HepG2 (cell line): ENCODE data around the gene PLK3. TPM values are rescaled to one million over a fixed set of nuclear protein-coding genes. Genes with fewer than 3 reads are reported as not detected.

Experiments used
- AGO2 ChIP-seq: fragments of 200-400 bp; formaldehyde crosslinking; optimal IDR thresholded peaks from 2 replicates; pipeline ENCODE3; 2017; ENCODE audit warnings: mild to moderate bottlenecking, low read depth, low read length, moderate library complexity
- ARNTL ChIP-seq: sonication (generic); formaldehyde crosslinking; IDR thresholded peaks from 2 replicates; pipeline ENCODE4 v1.4.0; 2020; ENCODE audit warnings: mild to moderate bottlenecking, missing genetic modification reagents
- CCDC6 ChIP-seq: sonication (generic); formaldehyde crosslinking; IDR thresholded peaks from 2 replicates; pipeline ENCODE4 v1.8.1; 2022; ENCODE audit warnings: mild to moderate bottlenecking, missing genetic modification reagents, moderate library complexity
- DMTF1 ChIP-seq: sonication (generic); formaldehyde crosslinking; IDR thresholded peaks from 2 replicates; pipeline ENCODE4 v1.4.0; 2020; ENCODE audit warnings: mild to moderate bottlenecking, missing genetic modification reagents
- DNMT1 ChIP-seq: sonication (generic); formaldehyde crosslinking; IDR thresholded peaks from 2 replicates; pipeline ENCODE4 v1.5.1; 2020; ENCODE audit warnings: mild to moderate bottlenecking, missing genetic modification reagents
- E2F2 ChIP-seq: sonication (generic); formaldehyde crosslinking; IDR thresholded peaks from 2 replicates; pipeline ENCODE4 v1.4.0; 2020; ENCODE audit warnings: missing genetic modification reagents, borderline replicate concordance
- ESRRA ChIP-seq: sonication (generic); formaldehyde crosslinking; IDR thresholded peaks from 2 replicates; pipeline ENCODE4 v1.5.1; 2020; ENCODE audit warnings: mild to moderate bottlenecking, low read depth, missing genetic modification reagents
- LBX2 ChIP-seq: sonication (generic); formaldehyde crosslinking; IDR thresholded peaks from 2 replicates; pipeline ENCODE4 v1.5.0; 2020; ENCODE audit warnings: missing genetic modification reagents, mild to moderate bottlenecking, borderline replicate concordance
- PTBP1 ChIP-seq: fragments of 200-400 bp; formaldehyde crosslinking; IDR thresholded peaks from 2 replicates; pipeline ENCODE4 v1.6.1; 2018; ENCODE audit warnings: low read length, low read depth; ENCODE audit not compliant: poor library complexity, severe bottlenecking
- RBFOX2 ChIP-seq: fragments of 200-400 bp; formaldehyde crosslinking; IDR thresholded peaks from 2 replicates; pipeline ENCODE4 v1.6.1; 2017; ENCODE audit warnings: low read depth, mild to moderate bottlenecking, low read length
- SRY ChIP-seq: sonication (generic); formaldehyde crosslinking; IDR thresholded peaks from 2 replicates; pipeline ENCODE4 v1.8.0; 2022; ENCODE audit warnings: mild to moderate bottlenecking, missing genetic modification reagents
- STAG1 ChIP-seq: sonication (generic); formaldehyde crosslinking; IDR thresholded peaks from 2 replicates; pipeline ENCODE4 v1.4.0; 2020; ENCODE audit warnings: missing genetic modification reagents
- TIGD3 ChIP-seq: sonication (generic); formaldehyde crosslinking; IDR thresholded peaks from 2 replicates; pipeline ENCODE4 v1.5.1; 2020; ENCODE audit warnings: mild to moderate bottlenecking, missing genetic modification reagents, borderline replicate concordance
- polyA plus RNA-seq, 8 experiments: library from polyadenylated mRNA; depleted of rRNA in 3 of 8; stranded (reverse) in 7 of 8; unstranded in 1 of 8; fragments of >200 nt; fragmentation: Illumina TruSeq in 4 of 8; extraction: Trizol in 4 of 8; gene quantifications; 2 replicates each; pipeline versions ENCODE4 v1.2.1 to v1.2.3, GENCODE V29; 2011 to 2016; ENCODE audit warnings: low read depth in 4 of 8, missing spikeins in 1 of 8, mixed read lengths in 1 of 8; ENCODE audit not compliant: insufficient read depth in 1 of 8
- total RNA-seq, 5 experiments: library from RNA; depleted of rRNA; stranded (reverse); fragments of >200 nt; fragmentation: Illumina TruSeq; extraction: Trizol; gene quantifications; 2 replicates each; pipeline ENCODE4 v1.2.3, GENCODE V29; 2016; ENCODE audit warnings: low read depth in 1 of 5
- TF ChIP-seq, protein P1 (sequence below): sonication (generic); formaldehyde crosslinking; IDR thresholded peaks from 2 replicates; pipeline ENCODE4 v1.5.1; 2020; ENCODE audit warnings: mild to moderate bottlenecking, moderate library complexity, missing genetic modification reagents
- TF ChIP-seq, protein P2 (sequence below): sonication (generic); formaldehyde crosslinking; IDR thresholded peaks from 2 replicates; pipeline ENCODE4 v1.4.0; 2020; ENCODE audit warnings: missing genetic modification reagents, borderline replicate concordance

Gene PLK3
- total and polyA plus RNA-seq, 2 of the 13 experiments (the other 11 are each of a cell fraction or from before 2014, with no cell fraction given) = 9.8 to 16.9 TPM

GRCh38 chr1:44775930-44776729, 24.0 kb upstream of the PLK3 start (continued):
- TF ChIP-seq LBX2 (CRISPR knock-in tag) (no peak), DNMT1 (CRISPR knock-in tag) (no peak), E2F2 (CRISPR knock-in tag) (no peak), SRY (CRISPR knock-in tag) (no peak; the same call in none of the 2 replicates), TIGD3 (CRISPR knock-in tag) (no peak), CCDC6 (CRISPR knock-in tag) (no peak), DMTF1 (CRISPR knock-in tag) (0 out of 2 replicates have a peak, but pooled peaks have one; percentile 53), ESRRA (CRISPR knock-in tag) (no peak; the same call in 1 of the 2 replicates), RBFOX2 (peak; percentile 93), STAG1 (no peak), AGO2 (peak; percentile 93), ARNTL (peak; percentile 25; the same call in 1 of the 2 replicates), PTBP1 (no peak)
- TF ChIP-seq, protein P1, sequence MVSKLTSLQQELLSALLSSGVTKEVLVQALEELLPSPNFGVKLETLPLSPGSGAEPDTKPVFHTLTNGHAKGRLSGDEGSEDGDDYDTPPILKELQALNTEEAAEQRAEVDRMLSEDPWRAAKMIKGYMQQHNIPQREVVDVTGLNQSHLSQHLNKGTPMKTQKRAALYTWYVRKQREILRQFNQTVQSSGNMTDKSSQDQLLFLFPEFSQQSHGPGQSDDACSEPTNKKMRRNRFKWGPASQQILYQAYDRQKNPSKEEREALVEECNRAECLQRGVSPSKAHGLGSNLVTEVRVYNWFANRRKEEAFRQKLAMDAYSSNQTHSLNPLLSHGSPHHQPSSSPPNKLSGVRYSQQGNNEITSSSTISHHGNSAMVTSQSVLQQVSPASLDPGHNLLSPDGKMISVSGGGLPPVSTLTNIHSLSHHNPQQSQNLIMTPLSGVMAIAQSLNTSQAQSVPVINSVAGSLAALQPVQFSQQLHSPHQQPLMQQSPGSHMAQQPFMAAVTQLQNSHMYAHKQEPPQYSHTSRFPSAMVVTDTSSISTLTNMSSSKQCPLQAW (CRISPR knock-in tag) = 0 out of 2 replicates have a peak, but pooled peaks have one; percentile 18
- TF ChIP-seq, protein P2, sequence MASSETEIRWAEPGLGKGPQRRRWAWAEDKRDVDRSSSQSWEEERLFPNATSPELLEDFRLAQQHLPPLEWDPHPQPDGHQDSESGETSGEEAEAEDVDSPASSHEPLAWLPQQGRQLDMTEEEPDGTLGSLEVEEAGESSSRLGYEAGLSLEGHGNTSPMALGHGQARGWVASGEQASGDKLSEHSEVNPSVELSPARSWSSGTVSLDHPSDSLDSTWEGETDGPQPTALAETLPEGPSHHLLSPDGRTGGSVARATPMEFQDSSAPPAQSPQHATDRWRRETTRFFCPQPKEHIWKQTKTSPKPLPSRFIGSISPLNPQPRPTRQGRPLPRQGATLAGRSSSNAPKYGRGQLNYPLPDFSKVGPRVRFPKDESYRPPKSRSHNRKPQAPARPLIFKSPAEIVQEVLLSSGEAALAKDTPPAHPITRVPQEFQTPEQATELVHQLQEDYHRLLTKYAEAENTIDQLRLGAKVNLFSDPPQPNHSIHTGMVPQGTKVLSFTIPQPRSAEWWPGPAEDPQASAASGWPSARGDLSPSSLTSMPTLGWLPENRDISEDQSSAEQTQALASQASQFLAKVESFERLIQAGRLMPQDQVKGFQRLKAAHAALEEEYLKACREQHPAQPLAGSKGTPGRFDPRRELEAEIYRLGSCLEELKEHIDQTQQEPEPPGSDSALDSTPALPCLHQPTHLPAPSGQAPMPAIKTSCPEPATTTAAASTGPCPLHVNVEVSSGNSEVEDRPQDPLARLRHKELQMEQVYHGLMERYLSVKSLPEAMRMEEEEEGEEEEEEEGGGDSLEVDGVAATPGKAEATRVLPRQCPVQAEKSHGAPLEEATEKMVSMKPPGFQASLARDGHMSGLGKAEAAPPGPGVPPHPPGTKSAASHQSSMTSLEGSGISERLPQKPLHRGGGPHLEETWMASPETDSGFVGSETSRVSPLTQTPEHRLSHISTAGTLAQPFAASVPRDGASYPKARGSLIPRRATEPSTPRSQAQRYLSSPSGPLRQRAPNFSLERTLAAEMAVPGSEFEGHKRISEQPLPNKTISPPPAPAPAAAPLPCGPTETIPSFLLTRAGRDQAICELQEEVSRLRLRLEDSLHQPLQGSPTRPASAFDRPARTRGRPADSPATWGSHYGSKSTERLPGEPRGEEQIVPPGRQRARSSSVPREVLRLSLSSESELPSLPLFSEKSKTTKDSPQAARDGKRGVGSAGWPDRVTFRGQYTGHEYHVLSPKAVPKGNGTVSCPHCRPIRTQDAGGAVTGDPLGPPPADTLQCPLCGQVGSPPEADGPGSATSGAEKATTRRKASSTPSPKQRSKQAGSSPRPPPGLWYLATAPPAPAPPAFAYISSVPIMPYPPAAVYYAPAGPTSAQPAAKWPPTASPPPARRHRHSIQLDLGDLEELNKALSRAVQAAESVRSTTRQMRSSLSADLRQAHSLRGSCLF (CRISPR knock-in tag) = no peak
